HG03469 (cell line): ENCODE results near the gene RPS6KA1.
"Not testable (repeated sequence)": the region's sequence is repeated elsewhere in the genome, so short reads cannot be mapped to it uniquely, and the experiment has no call there.

Experiments
- ATAC-seq: cut with Tn5 transposase; IDR thresholded peaks from one replicate; pipeline ENCODE4 v1.9.1; 2021; ENCODE audit warnings: mild to moderate bottlenecking, moderate library complexity, moderate number of reproducible peaks; ENCODE audit not compliant: unreplicated experiment

The RPS6KA1 gene

GRCh38 chr1:26553942-26554682 is 24.6 kb downstream of the RPS6KA1 start:
- ATAC-seq: no peak

- no peak for ATAC-seq
These were observed 25.2 kb downstream of the RPS6KA1 start for GRCh38 chr1:26554781-26555180.

- ATAC-seq: no peak
These were observed 26.0 kb downstream of the RPS6KA1 start for GRCh38 chr1:26555550-26555981.

- ATAC-seq: no peak
These were observed 26.6 kb downstream of the RPS6KA1 start for GRCh38 chr1:26556111-26556510.

- ATAC-seq: no peak
These were observed 27.4 kb downstream of the RPS6KA1 start for GRCh38 chr1:26557008-26557407.

DNA sequence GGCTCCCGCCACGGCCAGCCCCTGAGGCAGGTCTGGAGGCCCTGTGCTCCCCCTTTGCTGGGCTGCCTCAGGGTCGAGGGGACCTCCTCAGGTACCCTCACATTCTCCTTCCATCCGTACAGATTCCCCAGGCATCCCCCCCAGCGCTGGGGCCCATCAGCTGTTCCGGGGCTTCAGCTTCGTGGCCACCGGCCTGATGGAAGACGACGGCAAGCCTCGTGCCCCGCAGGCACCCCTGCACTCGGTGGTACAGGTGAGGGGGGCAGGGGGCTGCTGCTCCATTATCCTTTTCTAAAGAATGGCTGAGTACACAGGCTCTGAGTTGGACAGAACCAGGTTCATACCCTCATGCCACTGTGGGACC is 29.1 kb downstream of the RPS6KA1 start:
- ATAC-seq: no peak

- no peak for ATAC-seq
These were observed 30.8 kb downstream of the RPS6KA1 start for GRCh38 chr1:26560403-26560780.

- no peak for ATAC-seq
These were observed 40.7 kb downstream of the RPS6KA1 start for GRCh38 chr1:26570287-26570686.

GRCh38 chr1:26571381-26571780 is 41.8 kb downstream of the RPS6KA1 start:
- ATAC-seq: no peak

DNA sequence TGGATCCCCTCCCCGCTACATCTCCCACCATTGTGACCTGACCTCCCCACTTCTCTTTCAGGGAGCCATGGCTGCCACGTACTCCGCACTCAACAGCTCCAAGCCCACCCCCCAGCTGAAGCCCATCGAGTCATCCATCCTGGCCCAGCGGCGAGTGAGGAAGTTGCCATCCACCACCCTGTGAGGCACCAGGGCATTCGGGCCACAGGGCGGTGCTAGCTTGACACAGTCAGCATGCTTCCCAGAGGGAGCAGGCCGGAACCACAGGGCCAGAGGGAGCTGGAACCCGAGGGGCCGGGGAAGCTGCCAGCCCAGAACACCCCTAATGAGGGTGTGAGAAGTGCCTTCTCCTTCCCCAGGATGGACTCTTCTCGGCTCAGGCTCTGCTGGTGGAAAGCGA is 44.5 kb downstream of the RPS6KA1 start:
- ATAC-seq: no peak

DNA sequence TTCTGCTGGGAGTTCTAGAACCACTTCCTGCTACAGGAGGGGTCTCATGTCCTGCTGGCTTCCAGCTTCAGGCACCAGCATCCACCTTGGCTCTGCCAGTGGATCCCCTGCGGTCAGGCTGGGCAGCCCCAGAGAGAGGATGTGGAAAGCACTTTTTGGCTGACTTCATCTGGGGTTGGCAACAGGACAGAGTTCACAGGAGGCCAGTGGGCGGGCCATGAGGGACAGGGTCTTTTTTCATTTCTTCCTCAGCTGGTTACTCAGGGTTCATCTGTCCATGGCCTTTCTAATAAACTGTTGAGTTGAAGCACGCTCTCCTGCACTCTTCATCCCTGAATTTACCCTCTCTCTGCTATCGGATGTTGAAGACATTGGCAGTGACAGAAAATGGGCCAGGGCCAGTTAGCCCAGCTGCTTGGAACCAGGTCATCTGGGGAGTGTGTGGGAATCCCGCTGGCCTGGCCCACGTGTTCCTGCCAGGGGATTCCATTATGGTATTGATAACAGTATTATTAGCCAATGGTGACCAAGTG is 45.2 kb downstream of the RPS6KA1 start:
- ATAC-seq: no peak

DNA sequence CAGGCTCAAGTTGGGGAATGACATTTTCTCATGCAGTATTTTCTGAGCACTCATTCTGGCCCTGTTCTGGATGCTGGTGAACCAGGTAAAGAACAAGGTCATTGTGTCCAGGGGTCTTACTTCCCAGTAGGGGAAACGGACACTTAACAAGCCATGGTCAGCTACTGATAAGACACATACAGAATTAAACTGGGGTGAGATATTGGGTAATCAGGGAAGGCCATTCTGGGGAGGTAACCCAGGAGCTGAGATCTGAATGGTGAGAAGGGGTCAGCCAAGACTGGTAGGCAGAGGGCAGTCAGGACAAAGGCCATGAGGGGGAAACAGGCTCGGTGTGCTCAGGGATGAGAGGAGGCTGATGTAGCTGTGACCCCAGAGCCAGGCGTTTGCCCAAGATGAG is 45.8 kb downstream of the RPS6KA1 start:
- no peak for ATAC-seq

DNA sequence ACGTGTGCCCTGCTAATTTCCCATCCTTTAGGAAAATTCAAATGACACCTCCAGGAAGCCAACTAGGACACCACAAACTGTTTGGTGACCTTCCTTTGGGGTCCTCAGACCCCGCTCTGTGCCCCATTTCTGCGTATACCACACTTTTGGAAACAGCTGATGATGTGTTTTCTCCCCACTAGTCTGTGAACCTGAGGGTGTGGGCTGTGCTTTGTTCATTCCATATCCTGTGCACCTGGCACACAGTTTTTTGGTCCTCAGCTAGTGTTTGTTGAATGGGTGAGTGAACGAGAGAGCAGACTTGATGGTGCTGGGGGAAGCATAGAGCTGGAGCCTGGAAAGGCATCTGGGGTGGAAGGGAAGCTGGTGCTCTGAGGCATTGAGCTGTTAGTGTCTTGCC is 48.6 kb downstream of the RPS6KA1 start:
- ATAC-seq: no peak

DNA sequence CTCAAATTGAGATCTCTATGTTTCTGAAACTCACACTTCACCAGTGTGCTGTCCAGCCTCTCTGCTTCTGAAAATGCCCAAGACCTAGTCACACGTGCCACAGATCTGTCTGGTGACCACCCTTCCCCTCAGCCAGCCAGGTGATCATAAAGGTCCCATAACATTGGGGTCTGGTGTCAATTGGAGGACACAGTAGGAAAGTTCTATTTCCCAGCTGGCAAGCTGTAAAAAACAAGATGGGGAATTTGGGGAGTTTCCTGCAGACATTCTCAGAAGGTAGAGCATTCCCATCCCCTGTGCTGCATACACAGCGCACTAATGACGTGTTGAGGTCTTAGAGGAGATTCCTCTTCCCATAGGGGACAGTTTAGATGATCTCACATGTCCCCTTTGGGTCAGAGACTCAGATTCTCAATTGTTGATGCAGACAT is 50.1 kb downstream of the RPS6KA1 start:
- no peak for ATAC-seq

- no peak for ATAC-seq
These were observed 50.6 kb downstream of the RPS6KA1 start for GRCh38 chr1:26580116-26580515.

DNA sequence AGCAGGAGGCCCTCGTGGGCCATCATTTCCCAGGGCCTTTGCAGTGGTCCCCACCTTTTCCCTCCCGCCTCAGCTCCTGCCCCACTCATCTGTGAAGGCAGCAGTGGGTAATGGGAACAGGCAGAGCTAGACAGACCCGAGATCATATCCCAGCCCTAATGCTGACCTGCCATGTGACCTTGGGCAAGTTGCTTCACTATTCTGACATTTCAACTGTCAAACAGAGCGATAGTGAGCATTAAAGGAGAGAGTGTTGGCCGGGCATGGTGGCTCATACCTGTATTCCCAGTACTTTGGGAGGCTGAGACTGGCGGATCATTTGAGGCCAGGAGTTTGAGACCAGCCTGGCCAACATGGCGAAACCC is 51.7 kb downstream of the RPS6KA1 start:
- no peak for ATAC-seq

DNA sequence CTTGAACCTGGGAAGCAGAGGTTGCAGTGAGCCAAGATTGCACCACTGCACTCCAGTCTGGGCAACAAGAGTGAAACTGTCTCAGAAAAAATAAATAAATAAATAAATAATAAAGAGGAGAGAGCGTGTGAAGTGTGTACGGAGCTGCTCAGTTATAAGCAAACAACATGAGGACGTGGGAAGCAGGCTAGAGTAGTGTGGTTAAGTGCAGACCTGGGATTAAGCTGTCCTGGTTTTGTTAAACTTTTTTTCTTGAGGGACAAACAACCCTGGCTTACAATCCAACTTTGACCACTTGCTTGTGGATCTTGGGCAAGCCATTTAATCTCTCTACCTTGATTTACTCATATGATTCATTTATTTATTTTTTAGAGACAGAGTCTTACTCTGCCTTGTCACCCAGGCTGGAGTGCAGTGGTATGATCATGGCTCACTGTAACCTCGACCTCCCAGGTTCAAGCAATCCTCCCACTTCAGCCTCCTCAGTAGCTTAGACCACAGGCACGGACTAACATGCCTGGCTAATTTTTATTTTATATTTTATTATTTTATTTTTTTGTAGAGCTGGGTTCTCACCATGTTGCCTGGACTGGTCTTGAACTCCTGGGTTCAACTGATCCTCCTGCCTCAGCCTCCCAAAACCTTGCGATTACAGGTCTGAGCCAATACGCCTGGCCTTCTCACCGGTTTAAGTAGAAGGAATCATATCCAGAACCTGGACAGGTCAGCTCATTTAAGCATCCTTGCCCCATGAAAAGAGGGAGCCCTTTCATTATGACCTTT is 52.7 kb downstream of the RPS6KA1 start:
- no peak for ATAC-seq

DNA sequence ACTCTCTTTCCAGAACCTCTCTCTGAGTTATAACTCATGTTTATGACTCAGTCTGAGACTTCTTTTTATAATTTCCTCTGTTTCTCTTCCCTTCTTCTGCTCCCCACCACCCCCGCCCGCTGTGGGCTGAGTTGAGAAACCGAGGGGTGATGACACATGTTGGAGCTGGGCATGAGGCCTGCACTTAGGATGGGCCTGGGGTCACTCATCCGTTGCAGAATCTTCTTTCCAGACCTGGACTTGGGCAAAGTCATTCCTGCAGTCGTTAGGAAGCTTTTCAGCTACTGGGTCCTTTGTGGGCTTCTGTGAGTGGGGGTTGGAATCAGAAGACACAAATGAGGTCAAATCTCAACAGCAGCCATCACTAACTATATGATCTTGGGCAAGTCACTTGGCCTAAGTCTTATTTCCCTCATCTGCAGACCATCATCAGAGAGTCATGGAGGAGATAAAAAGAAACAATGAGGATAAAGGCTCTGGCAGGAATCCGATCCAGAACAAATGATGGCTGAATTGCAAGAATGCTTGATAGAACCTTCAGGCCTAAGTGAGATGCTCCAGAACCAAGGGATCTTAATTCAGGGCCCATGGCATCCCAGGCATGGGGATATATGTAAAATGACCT is 53.4 kb downstream of the RPS6KA1 start:
- no peak for ATAC-seq

- ATAC-seq: no peak
These were observed 54.3 kb downstream of the RPS6KA1 start for GRCh38 chr1:26583646-26584485.

GRCh38 chr1:26584588-26584987 is 55.0 kb downstream of the RPS6KA1 start:
- not testable (repeated sequence) for ATAC-seq

DNA sequence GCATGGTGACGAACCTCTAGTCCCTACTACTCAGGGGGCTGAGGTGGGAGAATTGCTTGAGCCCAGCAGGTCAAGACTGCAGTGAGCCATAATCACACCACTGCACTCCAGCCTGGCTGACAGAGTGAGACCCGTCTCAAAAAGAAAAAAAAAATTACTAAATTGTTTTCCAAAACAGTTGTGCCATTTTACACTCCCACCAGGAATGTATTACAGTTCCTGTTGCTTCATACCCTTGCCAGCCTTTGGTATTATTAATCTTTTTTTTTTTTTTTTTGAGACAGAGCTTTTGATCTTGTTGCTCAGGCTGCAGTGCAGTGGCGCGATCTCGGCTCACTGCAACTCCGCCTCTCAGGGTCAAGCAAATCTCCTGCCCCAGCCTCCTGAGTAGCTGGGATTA is 55.9 kb downstream of the RPS6KA1 start:
- ATAC-seq: no peak
